Chondrocyte (in vitro differentiated cells): ENCODE measurements around the gene XXYLT1. TPM values are rescaled to one million over a fixed set of nuclear protein-coding genes. Genes with fewer than 3 reads are reported as not detected.

Experiments used
- DNase-seq: peaks from one replicate; pipeline ENCODE4 v3.0.0; 2021; ENCODE audit warnings: mixed read lengths, low spot score
- H3K27ac Mint-ChIP-seq: one replicate; pipeline ENCODE4 v1.8.0; 2021; ENCODE audit warnings: mild to moderate bottlenecking, moderate library complexity, mixed read lengths; ENCODE audit not compliant: unreplicated experiment
- H3K27me3 Mint-ChIP-seq: 2 replicates; pipeline ENCODE4 v1.8.0; 2021; ENCODE audit warnings: low read depth, mixed read lengths
- H3K36me3 Mint-ChIP-seq: 2 replicates; pipeline ENCODE4 v1.8.0; 2021; ENCODE audit warnings: low read depth, mixed read lengths
- H3K4me1 Mint-ChIP-seq: 2 replicates; pipeline ENCODE4 v1.8.0; 2021; ENCODE audit warnings: low read depth, mild to moderate bottlenecking, mixed read lengths
- H3K4me3 Mint-ChIP-seq: one replicate; pipeline ENCODE4 v1.8.0; 2021; ENCODE audit warnings: mild to moderate bottlenecking, moderate library complexity, mixed read lengths; ENCODE audit not compliant: unreplicated experiment
- H3K9me3 Mint-ChIP-seq: 2 replicates; pipeline ENCODE4 v1.8.0; 2021; ENCODE audit warnings: low read depth, mixed read lengths
- total RNA-seq: library from RNA; stranded (reverse); gene quantifications from 3 replicates; pipeline ENCODE4 v1.2.1, GENCODE V29; 2021
- TF ChIP-seq, protein P1 (sequence below): fragments of 200-600 bp; sonication (generic); IDR thresholded peaks from 2 replicates; pipeline ENCODE4 v1.5.0; 2021; ENCODE audit warnings: antibody characterized with exemption, mild to moderate bottlenecking, moderate library complexity

Gene XXYLT1
- total RNA-seq, 1 donor from 2014 or later, result 32.7 TPM

DNA sequence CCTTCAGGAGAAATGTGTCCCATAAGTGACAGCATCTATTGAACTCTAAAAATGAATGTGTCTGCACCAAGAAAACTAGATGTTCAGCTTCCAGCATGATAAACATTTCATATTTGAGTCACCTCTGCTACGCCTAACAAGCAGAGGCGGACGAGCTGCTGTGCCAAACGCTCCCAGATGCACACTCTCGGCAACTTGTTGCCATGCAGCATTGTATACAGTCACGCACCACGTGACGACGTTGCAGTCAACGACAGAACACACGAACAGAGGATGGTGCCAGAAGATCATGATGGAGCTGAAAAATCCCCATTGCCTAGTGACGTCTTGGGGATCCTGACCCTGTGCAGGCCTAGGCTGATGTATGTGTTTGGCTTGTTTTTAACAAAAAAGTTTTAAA is 137.5 kb downstream of the XXYLT1 start:
- DNase-seq, result no peak
- Mint-ChIP-seq H3K4me1 (peaks cover 22% of the 10 kb centered on the region), H3K27me3 (no peaks in the 10 kb centered on the region), H3K36me3 (peaks cover 1% of the 10 kb centered on the region), H3K4me3 (no peak overlapping the region), H3K27ac (no peak overlapping the region), H3K9me3 (no peaks in the 10 kb centered on the region)
- TF ChIP-seq, protein P1, sequence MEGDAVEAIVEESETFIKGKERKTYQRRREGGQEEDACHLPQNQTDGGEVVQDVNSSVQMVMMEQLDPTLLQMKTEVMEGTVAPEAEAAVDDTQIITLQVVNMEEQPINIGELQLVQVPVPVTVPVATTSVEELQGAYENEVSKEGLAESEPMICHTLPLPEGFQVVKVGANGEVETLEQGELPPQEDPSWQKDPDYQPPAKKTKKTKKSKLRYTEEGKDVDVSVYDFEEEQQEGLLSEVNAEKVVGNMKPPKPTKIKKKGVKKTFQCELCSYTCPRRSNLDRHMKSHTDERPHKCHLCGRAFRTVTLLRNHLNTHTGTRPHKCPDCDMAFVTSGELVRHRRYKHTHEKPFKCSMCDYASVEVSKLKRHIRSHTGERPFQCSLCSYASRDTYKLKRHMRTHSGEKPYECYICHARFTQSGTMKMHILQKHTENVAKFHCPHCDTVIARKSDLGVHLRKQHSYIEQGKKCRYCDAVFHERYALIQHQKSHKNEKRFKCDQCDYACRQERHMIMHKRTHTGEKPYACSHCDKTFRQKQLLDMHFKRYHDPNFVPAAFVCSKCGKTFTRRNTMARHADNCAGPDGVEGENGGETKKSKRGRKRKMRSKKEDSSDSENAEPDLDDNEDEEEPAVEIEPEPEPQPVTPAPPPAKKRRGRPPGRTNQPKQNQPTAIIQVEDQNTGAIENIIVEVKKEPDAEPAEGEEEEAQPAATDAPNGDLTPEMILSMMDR, result no peak

DNA sequence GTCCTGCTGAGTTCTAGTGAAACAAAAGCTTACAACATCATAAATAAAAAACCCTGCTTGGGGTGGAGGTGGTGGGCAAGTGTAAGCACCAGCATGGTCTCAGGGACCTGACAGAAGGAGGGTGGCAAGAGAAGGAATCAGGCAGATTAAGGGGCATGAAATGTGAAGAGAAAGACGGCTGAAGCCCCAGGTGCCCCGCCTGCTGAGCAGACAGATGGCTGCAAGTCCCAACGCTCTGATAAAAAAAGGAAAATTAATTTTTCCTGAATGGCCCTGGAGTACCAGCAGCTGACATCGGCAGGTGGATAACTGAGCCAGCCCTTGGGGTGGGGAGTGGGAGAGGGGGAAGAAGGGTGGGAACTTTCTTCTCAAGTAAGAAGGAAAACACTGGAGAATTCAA is 137.9 kb downstream of the XXYLT1 start:
- TF ChIP-seq, protein P1, result no peak
- Mint-ChIP-seq H3K27me3 (no peaks in the 10 kb centered on the region), H3K9me3 (no peaks in the 10 kb centered on the region), H3K4me1 (peaks cover 26% of the 10 kb centered on the region), H3K36me3 (peaks cover 1% of the 10 kb centered on the region), H3K27ac (no peak overlapping the region), H3K4me3 (no peak overlapping the region)
- no peak for DNase-seq

DNA sequence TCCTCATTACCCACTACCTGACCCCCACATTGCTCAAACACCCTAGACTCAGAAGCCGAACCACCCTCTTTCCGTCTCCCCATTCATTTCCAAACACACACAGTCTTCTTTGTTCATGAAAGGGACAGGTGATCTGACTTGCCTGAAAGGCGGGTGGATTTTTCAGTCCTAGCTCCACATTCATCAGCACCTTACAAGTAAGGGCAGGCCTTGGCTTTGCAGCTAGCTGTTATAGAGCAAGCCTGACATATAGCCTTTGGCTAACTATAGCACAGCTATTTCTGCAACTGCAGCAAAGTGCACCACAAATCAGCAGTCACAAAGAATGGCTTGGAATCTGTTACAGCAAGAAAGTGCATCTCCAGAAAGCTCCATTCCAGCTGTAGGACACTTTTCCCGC is 139.8 kb downstream of the XXYLT1 start:
- no peak for DNase-seq
- H3K9me3 Mint-ChIP-seq, result no peaks in the 10 kb centered on the region
- H3K27ac Mint-ChIP-seq, result no peak overlapping the region
- peaks cover 27% of the 10 kb centered on the region for H3K4me1 Mint-ChIP-seq
- H3K4me3 Mint-ChIP-seq, result no peak overlapping the region
- peaks cover 1% of the 10 kb centered on the region for H3K36me3 Mint-ChIP-seq
- no peaks in the 10 kb centered on the region for H3K27me3 Mint-ChIP-seq
- TF ChIP-seq, protein P1, result no peak

DNA sequence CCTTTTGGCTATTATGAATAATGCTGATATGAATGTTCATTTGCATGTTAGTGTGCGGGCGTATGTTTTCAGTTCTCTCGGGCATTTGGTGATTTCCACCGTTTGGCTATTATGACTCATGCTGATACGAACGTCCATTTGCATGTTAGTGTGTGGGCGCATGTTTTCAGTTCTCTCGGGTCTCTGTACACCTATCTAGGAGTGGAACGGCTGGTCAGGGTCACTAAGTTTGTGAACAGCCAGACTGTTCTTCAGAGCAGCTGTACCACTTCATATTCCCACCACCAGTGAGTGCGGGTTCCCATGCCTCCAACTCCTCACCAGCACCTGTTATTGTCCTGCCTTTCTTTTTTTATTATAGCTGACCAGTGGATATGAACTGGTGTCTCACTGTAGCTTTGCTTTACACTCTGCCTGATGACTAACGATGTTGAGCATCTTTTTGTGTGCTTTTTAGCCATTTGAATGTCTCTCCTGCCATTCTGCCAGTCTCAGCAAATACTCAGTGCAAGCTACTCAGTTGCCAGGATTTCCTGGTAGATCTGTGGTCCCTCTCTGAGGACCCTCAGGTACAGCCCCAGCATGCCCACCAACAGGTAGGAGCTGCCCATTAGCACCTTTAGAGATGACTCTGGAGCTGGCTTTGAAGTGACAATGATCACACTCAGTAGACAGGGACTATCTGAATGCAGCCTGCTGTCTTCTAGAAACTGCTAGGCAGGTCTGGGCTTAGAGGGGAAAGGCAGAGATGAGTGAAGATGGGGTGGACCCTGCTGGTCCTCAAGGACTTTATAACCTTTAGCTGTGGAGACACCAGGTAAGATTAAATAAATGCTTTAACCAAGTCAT is 141.1 kb downstream of the XXYLT1 start:
- TF ChIP-seq, protein P1, result no peak
- no peak overlapping the region for H3K27ac Mint-ChIP-seq
- H3K4me3 Mint-ChIP-seq, result no peak overlapping the region
- no peaks in the 10 kb centered on the region for H3K27me3 Mint-ChIP-seq
- DNase-seq, result no peak
- no peaks in the 10 kb centered on the region for H3K9me3 Mint-ChIP-seq
- H3K36me3 Mint-ChIP-seq, result peaks cover 1% of the 10 kb centered on the region
- peaks cover 27% of the 10 kb centered on the region for H3K4me1 Mint-ChIP-seq

DNA sequence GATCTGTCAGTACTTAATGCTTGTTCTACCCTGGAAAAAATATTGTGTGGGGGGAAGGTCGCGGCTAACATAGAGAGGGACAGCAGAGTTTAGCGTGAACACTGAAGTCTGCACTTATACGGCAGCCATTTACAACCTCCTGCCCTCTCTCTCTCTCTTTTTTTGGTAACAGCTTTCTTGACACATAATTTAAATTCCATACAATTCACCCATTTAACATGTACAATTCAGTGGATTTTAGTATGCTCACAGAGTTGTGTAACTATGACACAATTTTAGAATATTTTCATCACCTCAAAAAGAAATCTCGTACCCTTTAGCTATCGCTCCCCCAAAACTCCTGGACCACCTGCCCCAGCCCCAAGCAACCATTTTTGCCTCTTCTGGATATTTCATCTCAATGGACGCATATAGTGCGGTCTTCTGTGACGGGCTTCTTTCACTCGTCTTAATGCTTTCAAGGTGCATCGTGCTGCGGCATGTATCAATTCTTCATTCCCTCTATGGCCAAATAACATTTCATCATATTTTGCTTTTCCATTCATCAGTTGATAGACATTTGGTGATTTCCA is 141.8 kb downstream of the XXYLT1 start:
- H3K4me3 Mint-ChIP-seq, result peak overlapping the region; percentile 8
- H3K27me3 Mint-ChIP-seq, result no peaks in the 10 kb centered on the region
- peak overlapping the region; percentile 37 for H3K27ac Mint-ChIP-seq
- peaks cover 27% of the 10 kb centered on the region for H3K4me1 Mint-ChIP-seq
- peaks cover 1% of the 10 kb centered on the region for H3K36me3 Mint-ChIP-seq
- no peak for DNase-seq
- no peaks in the 10 kb centered on the region for H3K9me3 Mint-ChIP-seq
- TF ChIP-seq, protein P1, result no peak
